HepG2 (cell line): Measurements from ENCODE around the gene OBP2B. TPM values are rescaled to one million over a fixed set of nuclear protein-coding genes. Genes with fewer than 3 reads are reported as not detected.

Experiments
- ATAC-seq: fragments of 200-7000 bp; cut with Tn5 transposase; 3 replicates; pipeline ENCODE4 v1.9.1; 2020; ENCODE audit warnings: mild to moderate bottlenecking, moderate library complexity
- BruUV-seq: library from RNA; stranded (reverse); fragments of 400-500 nt; replicated peaks from 2 replicates; lab custom pipeline; 2021; lab: Mats Ljungman, UMichigan
- CTCF ChIA-PET: fragments of 300-600 bp; formaldehyde crosslinking; extraction: SDS; loops from one replicate; lab custom pipeline; 2021; ENCODE audit warnings: low total read pairs, inconsistent platforms, low intra/inter-chr PET ratio; lab: Yijun Ruan, JAX
- POLR2A ChIA-PET: fragments of 350-600 bp; sonication (Branson Sonifier 250); formaldehyde crosslinking; loops from one replicate; lab custom pipeline; 2020; ENCODE audit warnings: antibody characterized with exemption, inconsistent platforms; lab: Yijun Ruan, JAX
- DNase-seq: peaks from one replicate; pipeline ENCODE4 v3.0.0-alpha.2; 2015; ENCODE audit warnings: low spot score
- FAIRE-seq: peaks from 3 replicates; lab custom pipeline; 2011; peaks lifted over from hg19 to GRCh38; lab: Jason Lieb, UNC
- H2AFZ ChIP-seq: one replicate; pipeline ENCODE4 v1.6.1; 2011; ENCODE audit warnings: low read length, inconsistent platforms
- H3K27ac ChIP-seq: fragments of 300-600 bp; 3 replicates; pipeline ENCODE4 v1.8.0; 2011; ENCODE audit warnings: mixed run types, mild to moderate bottlenecking, mixed read lengths, low read length, inconsistent platforms; ENCODE audit not compliant: insufficient read depth; ENCODE audit errors: extremely low read length
- H3K27me3 ChIP-seq, 2 experiments: fragments of 200-600 bp in 1 of 2; 2 replicates in 1 of 2; 3 replicates in 1 of 2; pipeline versions ENCODE4 v1.6.0 to v1.8.0; 2011; ENCODE audit warnings: low read length in 2 of 2, mild to moderate bottlenecking in 2 of 2, moderate library complexity in 2 of 2, inconsistent platforms in 1 of 2; ENCODE audit not compliant: insufficient read depth in 2 of 2, control insufficient read depth in 1 of 2
- H3K36me3 ChIP-seq, 2 experiments: fragments of 200-600 bp in 1 of 2; replicated peaks in 1 of 2; 2 replicates in 1 of 2; 3 replicates in 1 of 2; pipeline versions ENCODE4 v1.5.1 to v1.8.0; 2011; ENCODE audit warnings: low read length in 2 of 2, inconsistent platforms in 1 of 2; ENCODE audit not compliant: insufficient read depth in 2 of 2, control insufficient read depth in 1 of 2
- H3K4me1 ChIP-seq: 2 replicates; pipeline ENCODE4 v1.5.1; 2012; ENCODE audit warnings: low read length, inconsistent platforms; ENCODE audit not compliant: insufficient read depth
- H3K4me2 ChIP-seq: 2 replicates; pipeline ENCODE4 v1.6.0; 2011; ENCODE audit warnings: low read depth, low read length, inconsistent platforms
- H3K4me3 ChIP-seq, 3 experiments: fragments of 200-600 bp in 1 of 3; sonication (generic), shearing (Covaris generic) in 1 of 3; replicated peaks in 1 of 3; 2 replicates each; pipeline ENCODE4 v1.5.1; 2011 to 2016; ENCODE audit warnings: low read length in 3 of 3, inconsistent platforms in 2 of 3, low read depth in 2 of 3, mild to moderate bottlenecking in 2 of 3, control low read depth in 1 of 3, mixed read lengths in 1 of 3; ENCODE audit not compliant: insufficient read depth in 1 of 3
- H3K79me2 ChIP-seq: one replicate; pipeline ENCODE4 v1.6.1; 2011; ENCODE audit warnings: low read length, inconsistent platforms; ENCODE audit not compliant: insufficient read depth
- H3K9ac ChIP-seq: 2 replicates; pipeline ENCODE4 v1.6.0; 2011; ENCODE audit warnings: mild to moderate bottlenecking, low read depth, low read length, inconsistent platforms; ENCODE audit not compliant: insufficient read depth
- H3K9me3 ChIP-seq: 2 replicates; pipeline ENCODE4 v1.5.1; 2012; ENCODE audit warnings: mild to moderate bottlenecking, low read length
- H4K20me1 ChIP-seq: 2 replicates; pipeline ENCODE4 v1.6.0; 2011; ENCODE audit warnings: inconsistent platforms, mild to moderate bottlenecking, low read length, moderate library complexity; ENCODE audit not compliant: insufficient read depth
- BCL6 ChIP-seq: IDR thresholded peaks from 2 replicates; pipeline ENCODE4 v1.6.1; 2016; ENCODE audit warnings: missing genetic modification reagents, missing compliant biosample characterization
- E2F2 ChIP-seq: sonication (generic); formaldehyde crosslinking; IDR thresholded peaks from 2 replicates; pipeline ENCODE4 v1.4.0; 2020; ENCODE audit warnings: missing genetic modification reagents, borderline replicate concordance
- ETV6 ChIP-seq: sonication (generic); formaldehyde crosslinking; conservative IDR thresholded peaks from 2 replicates; pipeline ENCODE4 v1.4.0; 2020; ENCODE audit warnings: missing genetic modification reagents
- KLF16 ChIP-seq, 2 experiments: sonication (generic) in 1 of 2; formaldehyde crosslinking in 1 of 2; IDR thresholded peaks; 2 replicates each; pipeline versions ENCODE4 v1.6.1 to v1.8.0; 2016 to 2023; ENCODE audit warnings: missing genetic modification reagents in 2 of 2, missing compliant biosample characterization in 1 of 2
- MIXL1 ChIP-seq: IDR thresholded peaks from 2 replicates; pipeline ENCODE4 v1.6.1; 2016
- ZNF280B ChIP-seq: sonication (generic); formaldehyde crosslinking; IDR thresholded peaks from 2 replicates; pipeline ENCODE4 v1.5.0; 2020; ENCODE audit warnings: missing genetic modification reagents, mild to moderate bottlenecking, borderline replicate concordance
- WGBS: methylation state at CpG from one replicate; pipeline ENCODE4 v1.1.6; 2017; ENCODE audit warnings: low lambda C conversion rate; 5-methylcytosine and 5-hydroxymethylcytosine counted together
- in situ Hi-C: cut with HindIII; loops from 2 replicates; pipeline ENCODE4 v1.10.0; 2017; ENCODE audit warnings: low pct_unique_long_range_greater_than_20kb; ENCODE audit not compliant: extremely low pct_ligation_motif_present
- intact Hi-C: fragments of 100-400 bp; cut with micrococcal nuclease; formaldehyde crosslinking; loops from one replicate; pipeline ENCODE4 v1.10.0; 2022; ENCODE audit not compliant: unreplicated experiment
- polyA plus RNA-seq, 8 experiments: library from polyadenylated mRNA; depleted of rRNA in 3 of 8; stranded (reverse) in 7 of 8; unstranded in 1 of 8; fragments of >200 nt; fragmentation: Illumina TruSeq in 4 of 8; extraction: Trizol in 4 of 8; gene quantifications; 2 replicates each; pipeline versions ENCODE4 v1.2.1 to v1.2.3, GENCODE V29; 2011 to 2016; ENCODE audit warnings: low read depth in 4 of 8, missing spikeins in 1 of 8, mixed read lengths in 1 of 8; ENCODE audit not compliant: insufficient read depth in 1 of 8
- total RNA-seq, 5 experiments: library from RNA; depleted of rRNA; stranded (reverse); fragments of >200 nt; fragmentation: Illumina TruSeq; extraction: Trizol; gene quantifications; 2 replicates each; pipeline ENCODE4 v1.2.3, GENCODE V29; 2016; ENCODE audit warnings: low read depth in 1 of 5
- TF ChIP-seq, protein P1 (sequence below): sonication (generic); formaldehyde crosslinking; IDR thresholded peaks from 2 replicates; pipeline ENCODE4 v1.4.0; 2020; ENCODE audit warnings: missing genetic modification reagents, low read depth, mild to moderate bottlenecking, borderline replicate concordance
- TF ChIP-seq, protein P2 (sequence below): sonication (generic); formaldehyde crosslinking; IDR thresholded peaks from 2 replicates; pipeline ENCODE4 v1.4.0; 2020; ENCODE audit warnings: missing genetic modification reagents, mild to moderate bottlenecking, borderline replicate concordance

OBP2B gene
- total and polyA plus RNA-seq, 2 of the 13 experiments (the other 11 are each of a cell fraction or from before 2014, with no cell fraction given) = not detected

DNA sequence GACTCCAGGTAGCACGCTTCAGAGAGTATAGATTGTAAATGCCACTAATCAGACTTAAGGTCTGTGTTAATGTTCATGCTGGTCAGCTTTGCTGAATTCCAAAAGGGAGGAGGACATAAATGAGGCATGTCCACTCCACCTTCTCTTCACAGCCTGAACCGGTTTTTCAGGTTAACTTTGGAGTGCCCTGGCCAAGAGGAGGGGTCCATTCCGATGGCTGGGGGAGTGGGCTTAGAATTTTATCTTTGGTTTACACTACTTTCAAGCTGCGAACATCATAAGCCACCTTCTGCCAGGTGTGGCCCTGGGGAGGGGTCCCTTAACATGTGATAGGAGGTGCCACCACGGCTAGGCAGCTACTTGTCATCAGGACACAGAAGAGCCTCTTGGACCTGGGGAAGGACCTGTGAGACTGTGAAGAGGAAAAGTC lies 41.7 kb upstream of the OBP2B start:
- peaks cover 2 to 40% of the 10 kb centered on the region in 2 experiments; a peak in 3 of 5 replicates for H3K27me3 ChIP-seq
- intact Hi-C loops = no loop called here

DNA sequence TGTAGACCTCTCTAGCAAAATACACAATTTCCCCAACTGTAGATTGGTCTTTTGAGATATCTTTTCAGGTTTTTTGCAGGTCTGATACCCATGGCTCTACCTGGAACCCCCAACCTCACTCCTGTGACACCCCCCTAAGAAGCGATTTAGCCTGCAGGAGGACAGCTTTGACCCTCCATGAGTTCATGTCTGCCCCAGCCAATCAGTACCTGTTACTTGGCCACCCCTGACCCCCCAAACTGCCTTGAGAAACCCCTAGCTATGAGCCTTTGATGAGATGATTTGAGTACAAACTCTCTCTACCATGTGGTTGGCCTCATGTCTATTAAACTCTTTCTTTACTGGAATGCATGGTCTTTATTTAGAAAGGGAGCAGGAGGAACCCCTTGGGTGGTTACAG lies 40.3 kb upstream of the OBP2B start:
- Histone ChIP-seq H2AFZ (no peak overlapping the region), H3K36me3 (no peaks in the 10 kb centered on the region), H3K4me3 (no peak overlapping the region), H3K9ac (no peak overlapping the region), H3K4me2 (no peak overlapping the region), H3K79me2 (no peaks in the 10 kb centered on the region), H3K4me1 (no peaks in the 10 kb centered on the region), H3K27me3 (peaks cover 1 to 43% of the 10 kb centered on the region in 2 experiments; a peak in 3 of 5 replicates), H4K20me1 (no peaks in the 10 kb centered on the region), H3K27ac (no peak overlapping the region), H3K9me3 (no peaks in the 10 kb centered on the region; the same call in 1 of the 2 replicates)
- BruUV-seq = no TSS peak
- intact Hi-C loops = no loop called here
- WGBS = 0% methylated on average over 1 of the region's 1 CpG
- POLR2A ChIA-PET = no interaction called here
- in situ Hi-C loops = loop anchor here (10.0 kb wide), 1 partner anchor 75 kb away; no protein-coding TSS in a partner anchor
- DNase-seq (no peak), ATAC-seq (no peak), FAIRE-seq (no peak)
- CTCF ChIA-PET = no interaction called here
- no peak for TF ChIP-seq BCL6 (CRISPR knock-in tag)
- TF ChIP-seq, protein P1, sequence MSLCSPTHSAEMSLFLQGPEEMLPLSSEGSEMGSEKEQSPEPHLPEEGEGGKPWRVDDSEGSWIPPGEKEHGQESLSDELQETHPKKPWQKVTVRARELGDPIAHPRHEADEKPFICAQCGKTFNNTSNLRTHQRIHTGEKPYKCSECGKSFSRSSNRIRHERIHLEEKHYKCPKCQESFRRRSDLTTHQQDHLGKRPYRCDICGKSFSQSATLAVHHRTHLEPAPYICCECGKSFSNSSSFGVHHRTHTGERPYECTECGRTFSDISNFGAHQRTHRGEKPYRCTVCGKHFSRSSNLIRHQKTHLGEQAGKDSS (CRISPR knock-in tag) = no peak
- TF ChIP-seq MIXL1 (CRISPR knock-in tag) = no peak
- TF ChIP-seq E2F2 = no peak
- TF ChIP-seq KLF16 (CRISPR knock-in tag; IDR thresholded peaks at IDR 0.05) = no peak
- TF ChIP-seq, protein P2, sequence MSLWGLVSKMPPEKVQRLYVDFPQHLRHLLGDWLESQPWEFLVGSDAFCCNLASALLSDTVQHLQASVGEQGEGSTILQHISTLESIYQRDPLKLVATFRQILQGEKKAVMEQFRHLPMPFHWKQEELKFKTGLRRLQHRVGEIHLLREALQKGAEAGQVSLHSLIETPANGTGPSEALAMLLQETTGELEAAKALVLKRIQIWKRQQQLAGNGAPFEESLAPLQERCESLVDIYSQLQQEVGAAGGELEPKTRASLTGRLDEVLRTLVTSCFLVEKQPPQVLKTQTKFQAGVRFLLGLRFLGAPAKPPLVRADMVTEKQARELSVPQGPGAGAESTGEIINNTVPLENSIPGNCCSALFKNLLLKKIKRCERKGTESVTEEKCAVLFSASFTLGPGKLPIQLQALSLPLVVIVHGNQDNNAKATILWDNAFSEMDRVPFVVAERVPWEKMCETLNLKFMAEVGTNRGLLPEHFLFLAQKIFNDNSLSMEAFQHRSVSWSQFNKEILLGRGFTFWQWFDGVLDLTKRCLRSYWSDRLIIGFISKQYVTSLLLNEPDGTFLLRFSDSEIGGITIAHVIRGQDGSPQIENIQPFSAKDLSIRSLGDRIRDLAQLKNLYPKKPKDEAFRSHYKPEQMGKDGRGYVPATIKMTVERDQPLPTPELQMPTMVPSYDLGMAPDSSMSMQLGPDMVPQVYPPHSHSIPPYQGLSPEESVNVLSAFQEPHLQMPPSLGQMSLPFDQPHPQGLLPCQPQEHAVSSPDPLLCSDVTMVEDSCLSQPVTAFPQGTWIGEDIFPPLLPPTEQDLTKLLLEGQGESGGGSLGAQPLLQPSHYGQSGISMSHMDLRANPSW (CRISPR knock-in tag) = no peak
- TF ChIP-seq ETV6 (CRISPR knock-in tag) = no peak

More for the DNA sequence above, 41.7 kb upstream of the OBP2B start:
- Histone ChIP-seq H3K4me2 (no peak overlapping the region), H3K79me2 (no peaks in the 10 kb centered on the region), H3K4me3 (no peak overlapping the region), H3K4me1 (no peaks in the 10 kb centered on the region), H3K27ac (no peak overlapping the region), H3K36me3 (no peaks in the 10 kb centered on the region), H3K9me3 (no peaks in the 10 kb centered on the region; the same call in 1 of the 2 replicates), H3K9ac (no peak overlapping the region), H4K20me1 (no peaks in the 10 kb centered on the region), H2AFZ (no peak overlapping the region)
- in situ Hi-C loops = no loop called here
- ChIA-PET CTCF (no interaction called here), POLR2A (no interaction called here)
- ATAC-seq (no peak), FAIRE-seq (no peak), DNase-seq (no peak)
- no TSS peak for BruUV-seq
- no peak for TF ChIP-seq ZNF280B
- 13% methylated on average over 5 of the region's 5 CpGs for WGBS
